IPS-18a (cell line): ENCODE results near the gene BCL2.

Experiments used
- H3K27ac ChIP-seq: one replicate; pipeline ENCODE4 v1.5.1; 2013; ENCODE audit warnings: low read length
- H3K27me3 ChIP-seq: one replicate; pipeline ENCODE4 v1.6.1; 2013; ENCODE audit warnings: mild to moderate bottlenecking, low read length; ENCODE audit not compliant: control insufficient read depth, insufficient read depth
- H3K36me3 ChIP-seq: one replicate; pipeline ENCODE4 v1.6.1; 2013; ENCODE audit warnings: low read depth, low read length; ENCODE audit not compliant: control insufficient read depth
- H3K4me1 ChIP-seq: one replicate; pipeline ENCODE4 v1.6.1; 2013; ENCODE audit warnings: low read depth, low read length; ENCODE audit not compliant: control insufficient read depth
- H3K4me3 ChIP-seq: one replicate; pipeline ENCODE4 v1.5.1; 2013; ENCODE audit warnings: low read length
- H3K9ac ChIP-seq: one replicate; pipeline ENCODE4 v1.6.1; 2013; ENCODE audit warnings: mild to moderate bottlenecking, low read length, moderate library complexity
- H3K9me3 ChIP-seq: one replicate; pipeline ENCODE4 v1.6.1; 2013; ENCODE audit warnings: low read depth, low read length; ENCODE audit not compliant: control insufficient read depth

Gene BCL2

GRCh38 chr18:63160172-63160995 lies 159.2 kb downstream of the BCL2 start:
- H3K27ac ChIP-seq: no peak overlapping the region
- no peaks in the 10 kb centered on the region for H3K9me3 ChIP-seq
- no peaks in the 10 kb centered on the region for H3K36me3 ChIP-seq
- H3K4me3 ChIP-seq: no peak overlapping the region
- H3K4me1 ChIP-seq: peaks cover 3% of the 10 kb centered on the region
- no peak overlapping the region for H3K9ac ChIP-seq
- no peaks in the 10 kb centered on the region for H3K27me3 ChIP-seq

GRCh38 chr18:63159590-63159989 lies 160.0 kb downstream of the BCL2 start:
- H3K27ac ChIP-seq: no peak overlapping the region
- H3K9ac ChIP-seq: no peak overlapping the region
- H3K4me1 ChIP-seq: peaks cover 3% of the 10 kb centered on the region
- H3K4me3 ChIP-seq: no peak overlapping the region
- no peaks in the 10 kb centered on the region for H3K36me3 ChIP-seq
- H3K27me3 ChIP-seq: no peaks in the 10 kb centered on the region
- no peaks in the 10 kb centered on the region for H3K9me3 ChIP-seq

DNA sequence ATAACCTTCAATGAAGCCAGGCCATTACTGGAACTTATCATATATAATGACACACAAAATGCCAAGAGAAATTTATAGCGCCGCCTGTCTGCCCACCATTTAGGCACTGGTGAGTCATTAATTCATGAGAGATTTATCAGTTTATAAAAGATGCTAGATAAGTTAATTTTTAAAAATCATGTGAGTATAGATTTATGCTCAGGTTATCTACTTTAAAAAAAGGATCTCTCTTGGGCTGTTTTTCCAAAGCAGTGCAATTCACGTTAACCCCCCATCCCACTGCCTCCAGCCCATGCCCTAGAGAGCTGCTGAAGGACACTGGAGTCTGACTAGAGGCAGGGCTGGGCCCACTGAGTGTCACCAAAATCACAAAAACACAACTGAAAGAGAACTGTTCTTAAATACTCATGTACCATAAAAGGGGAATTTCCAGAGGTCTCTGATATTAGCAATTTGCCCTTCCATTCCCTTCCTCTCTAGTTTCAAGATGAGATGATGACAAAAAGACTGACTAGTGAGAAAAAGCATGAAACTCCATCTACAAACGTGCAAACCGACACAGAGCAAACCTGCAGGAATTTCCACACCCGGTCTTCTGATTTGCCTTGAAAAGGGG lies 160.8 kb downstream of the BCL2 start:
- Histone ChIP-seq H3K27me3 (no peaks in the 10 kb centered on the region), H3K9me3 (no peaks in the 10 kb centered on the region), H3K4me3 (no peak overlapping the region), H3K36me3 (no peaks in the 10 kb centered on the region), H3K9ac (no peak overlapping the region), H3K4me1 (peaks cover 3% of the 10 kb centered on the region), H3K27ac (no peak overlapping the region)

GRCh38 chr18:63158012-63158631 lies 161.4 kb downstream of the BCL2 start:
- H3K9ac ChIP-seq: no peak overlapping the region
- no peak overlapping the region for H3K27ac ChIP-seq
- H3K36me3 ChIP-seq: no peaks in the 10 kb centered on the region
- no peak overlapping the region for H3K4me3 ChIP-seq
- peaks cover 3% of the 10 kb centered on the region for H3K4me1 ChIP-seq
- H3K9me3 ChIP-seq: no peaks in the 10 kb centered on the region
- no peaks in the 10 kb centered on the region for H3K27me3 ChIP-seq

DNA sequence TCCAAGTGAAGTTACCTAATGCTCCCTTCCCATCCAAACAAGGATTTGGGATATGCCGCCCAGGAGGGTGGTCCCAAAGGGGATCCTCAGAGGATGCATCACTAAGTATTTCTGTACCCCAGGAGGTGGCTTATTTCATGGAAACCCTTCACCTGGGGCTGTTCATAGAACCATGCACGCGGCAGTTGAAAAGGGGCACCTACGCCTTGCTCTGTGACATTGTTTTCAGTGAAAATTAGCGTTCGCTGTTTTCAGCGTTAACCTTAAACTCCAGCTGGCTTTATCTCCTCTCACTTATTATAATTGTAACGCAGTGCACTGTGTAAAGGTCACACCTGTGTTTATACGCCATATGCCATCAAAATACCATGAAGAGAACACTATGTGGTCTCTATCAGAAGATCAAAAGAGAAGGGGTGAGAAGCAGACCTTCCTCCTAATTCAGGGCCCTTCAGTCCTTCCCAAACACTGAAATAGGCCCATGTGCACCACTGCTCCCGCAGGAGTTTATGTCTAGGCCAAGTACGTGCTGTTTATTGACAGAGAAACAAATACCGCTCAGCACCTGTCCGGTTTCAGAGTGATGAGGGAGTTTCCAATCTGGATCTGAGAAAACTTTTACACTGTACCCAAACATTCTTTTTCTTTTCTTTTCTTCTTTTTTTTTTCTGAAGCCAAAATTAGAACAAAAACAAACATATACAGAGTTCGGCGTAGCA lies 162.1 kb downstream of the BCL2 start:
- Histone ChIP-seq H3K27me3 (no peaks in the 10 kb centered on the region), H3K9me3 (no peaks in the 10 kb centered on the region), H3K9ac (no peak overlapping the region), H3K27ac (no peak overlapping the region), H3K4me1 (peaks cover 3% of the 10 kb centered on the region), H3K36me3 (no peaks in the 10 kb centered on the region), H3K4me3 (no peak overlapping the region)

DNA sequence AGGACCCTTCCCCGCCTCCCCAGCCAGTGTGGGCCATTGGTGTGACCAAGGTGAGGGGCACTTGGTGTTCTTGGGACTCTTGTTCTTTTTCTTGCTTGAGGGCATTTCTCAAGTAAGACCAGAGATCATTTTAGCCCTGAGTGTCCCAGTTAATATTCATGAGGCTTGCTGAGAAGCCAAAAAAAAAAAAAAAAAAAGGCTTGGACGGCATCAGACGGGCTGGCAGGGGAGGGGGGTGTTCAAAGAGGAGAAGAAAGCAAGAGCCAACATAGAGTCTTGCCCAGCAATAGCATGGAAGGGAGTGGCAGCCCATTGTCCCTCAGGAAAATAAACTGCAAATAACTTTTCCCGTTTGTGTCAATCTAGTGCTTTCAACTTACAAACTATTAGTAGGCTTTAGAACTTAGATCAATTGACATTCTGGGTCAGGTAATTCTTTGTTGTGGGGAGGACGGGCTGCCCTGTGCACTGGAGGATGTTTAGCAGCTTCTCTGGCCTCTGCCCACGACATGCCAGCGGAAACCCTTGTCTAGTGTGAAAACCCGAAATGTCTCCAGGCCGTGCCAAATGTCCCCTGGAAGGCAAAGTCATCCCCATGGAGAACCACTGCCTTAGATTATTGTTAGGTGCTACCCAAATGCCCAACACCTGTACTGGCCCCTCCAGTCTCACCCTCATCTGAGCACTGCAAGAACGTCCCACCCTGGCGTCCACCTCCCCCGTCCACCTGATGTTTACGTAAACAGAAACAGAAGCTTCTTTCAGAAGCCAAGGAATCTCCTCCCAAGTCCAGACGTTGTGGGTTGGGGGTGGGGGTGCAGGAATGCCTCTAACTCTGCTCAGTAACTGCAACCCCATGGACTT lies 163.4 kb downstream of the BCL2 start:
- Histone ChIP-seq H3K9ac (no peak overlapping the region), H3K4me3 (no peak overlapping the region), H3K9me3 (no peaks in the 10 kb centered on the region), H3K27ac (no peak overlapping the region), H3K36me3 (no peaks in the 10 kb centered on the region), H3K4me1 (peaks cover 3% of the 10 kb centered on the region), H3K27me3 (no peaks in the 10 kb centered on the region)

DNA sequence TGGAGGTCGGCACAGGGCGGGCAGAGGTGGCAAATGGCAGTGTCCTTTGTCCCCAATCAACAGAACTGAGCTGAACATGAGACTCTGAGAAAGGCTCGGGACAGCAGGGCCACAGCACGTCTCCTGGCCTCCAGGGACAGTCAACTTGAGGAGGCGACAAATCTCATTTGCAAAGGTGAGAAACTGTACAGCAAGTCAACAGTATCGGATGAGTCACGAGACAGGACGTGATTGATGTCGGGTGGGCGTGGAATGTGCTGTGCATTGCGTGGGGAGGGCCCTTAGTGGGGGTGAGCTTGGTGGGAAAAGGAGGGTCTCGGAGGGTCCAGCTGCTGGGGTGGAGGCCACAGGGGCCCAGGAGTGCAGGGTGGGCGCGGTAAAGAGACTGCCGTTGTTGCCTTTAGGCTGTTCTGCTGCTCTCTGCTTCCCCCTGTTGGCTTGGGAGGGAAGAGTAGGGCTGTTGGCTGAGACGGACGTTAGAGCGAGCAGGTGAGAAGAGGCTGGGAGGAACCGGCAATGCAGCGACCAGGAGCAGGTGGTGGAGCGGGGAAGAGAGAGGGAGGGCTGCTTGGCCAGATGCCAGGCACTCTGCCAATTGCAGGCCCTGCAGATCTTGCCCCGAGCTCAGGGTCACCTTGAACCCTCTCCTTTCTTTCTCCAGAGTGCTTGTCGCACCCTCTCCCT lies 164.3 kb downstream of the BCL2 start:
- H3K9me3 ChIP-seq: no peaks in the 10 kb centered on the region
- peaks cover 3% of the 10 kb centered on the region for H3K4me1 ChIP-seq
- no peak overlapping the region for H3K4me3 ChIP-seq
- no peaks in the 10 kb centered on the region for H3K36me3 ChIP-seq
- no peak overlapping the region for H3K9ac ChIP-seq
- H3K27ac ChIP-seq: no peak overlapping the region
- H3K27me3 ChIP-seq: no peaks in the 10 kb centered on the region

DNA sequence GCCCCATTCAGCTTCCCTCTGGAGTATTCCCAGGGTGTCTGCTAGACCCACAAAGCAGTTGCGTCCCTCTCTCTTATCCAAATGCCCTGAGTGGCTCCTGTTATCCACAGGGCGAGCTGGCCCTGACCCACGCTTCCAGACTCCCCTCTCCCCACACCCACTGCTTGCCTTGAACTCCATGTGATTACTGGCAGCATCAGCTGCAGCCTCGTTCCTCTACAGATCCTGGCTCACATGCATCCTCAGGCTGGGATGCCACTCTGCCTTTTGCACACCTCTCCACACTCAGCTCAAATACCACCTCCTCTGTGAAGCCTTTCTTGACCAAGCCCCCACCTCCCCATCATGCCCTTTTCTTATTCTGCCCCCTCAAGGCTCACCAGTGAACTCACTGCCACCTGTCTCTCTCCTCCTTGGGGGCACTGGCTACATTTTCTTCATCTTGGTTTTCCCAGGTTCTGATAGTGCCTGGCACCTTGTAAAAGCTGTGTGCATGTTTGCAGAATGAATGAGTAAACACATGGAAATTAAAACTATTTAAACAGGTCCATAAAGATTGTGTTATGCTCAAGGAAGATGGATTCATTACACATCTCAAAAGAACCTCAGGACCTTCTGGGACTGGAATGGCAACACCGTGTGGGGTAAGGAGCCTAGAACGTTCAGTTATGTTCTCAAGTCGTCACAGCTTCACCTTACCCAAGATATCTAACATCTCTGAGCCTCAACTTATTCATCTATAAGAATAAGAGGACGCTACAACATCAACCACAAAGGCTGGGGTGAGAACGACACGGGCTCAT lies 165.0 kb downstream of the BCL2 start:
- no peak overlapping the region for H3K9ac ChIP-seq
- no peak overlapping the region for H3K4me3 ChIP-seq
- H3K27me3 ChIP-seq: no peaks in the 10 kb centered on the region
- no peaks in the 10 kb centered on the region for H3K9me3 ChIP-seq
- H3K4me1 ChIP-seq: peaks cover 3% of the 10 kb centered on the region
- H3K36me3 ChIP-seq: no peaks in the 10 kb centered on the region
- no peak overlapping the region for H3K27ac ChIP-seq

- H3K9ac ChIP-seq: no peak overlapping the region
- no peak overlapping the region for H3K27ac ChIP-seq
- no peaks in the 10 kb centered on the region for H3K36me3 ChIP-seq
- no peaks in the 10 kb centered on the region for H3K9me3 ChIP-seq
- no peak overlapping the region for H3K4me3 ChIP-seq
- no peaks in the 10 kb centered on the region for H3K27me3 ChIP-seq
- H3K4me1 ChIP-seq: peaks cover 3% of the 10 kb centered on the region
Observed at GRCh38 chr18:63152791-63153190, 166.8 kb downstream of the BCL2 start.

DNA sequence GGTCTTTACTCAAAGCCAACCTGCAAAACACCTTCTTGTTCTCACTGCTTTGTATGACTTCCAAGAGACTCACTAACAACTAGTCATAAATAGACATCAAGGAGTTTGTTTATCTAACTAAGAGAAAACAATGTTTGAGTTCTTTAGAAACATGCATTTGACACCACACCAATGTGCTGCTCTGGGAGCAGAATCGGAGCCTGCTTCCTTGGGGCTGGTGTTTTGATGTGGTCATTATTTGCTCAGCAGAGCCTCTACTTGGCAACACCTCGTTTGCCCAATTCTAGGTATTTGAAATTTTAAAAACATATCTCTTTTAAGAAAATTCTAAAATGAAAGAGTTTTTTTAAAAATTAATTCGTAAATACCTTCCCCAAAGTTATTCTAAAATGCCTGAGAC lies 167.5 kb downstream of the BCL2 start:
- Histone ChIP-seq H3K4me1 (peaks cover 3% of the 10 kb centered on the region), H3K9ac (no peak overlapping the region), H3K4me3 (no peak overlapping the region), H3K9me3 (no peaks in the 10 kb centered on the region), H3K27ac (no peak overlapping the region), H3K27me3 (no peaks in the 10 kb centered on the region), H3K36me3 (no peaks in the 10 kb centered on the region)
